Panc1 (cell line): ENCODE results near the gene NINL.

Experiments
- CTCF ChIP-seq: fragments of 450-650 bp; IDR thresholded peaks from 2 replicates; pipeline ENCODE4 v1.5.1; 2017; ENCODE audit warnings: mild to moderate bottlenecking
- POLR2AphosphoS5 ChIP-seq: IDR thresholded peaks from 2 replicates; pipeline ENCODE4 v1.6.1; 2012; ENCODE audit warnings: mild to moderate bottlenecking, low read depth, low read length, moderate library complexity
- REST ChIP-seq, 2 experiments: IDR thresholded peaks; 2 replicates each; pipeline ENCODE4 v1.6.1; 2011 to 2012; ENCODE audit warnings: low read depth in 2 of 2, control low read depth in 1 of 2, low read length in 1 of 2, mild to moderate bottlenecking in 1 of 2, moderate library complexity in 1 of 2; ENCODE audit not compliant: insufficient read depth in 1 of 2
- SIN3A ChIP-seq: IDR thresholded peaks from 2 replicates; pipeline ENCODE4 v1.6.1; 2012; ENCODE audit warnings: low read depth, mild to moderate bottlenecking, low read length, moderate library complexity, borderline replicate concordance; ENCODE audit not compliant: insufficient read depth
- TCF7L2 ChIP-seq: IDR thresholded peaks from 2 replicates; pipeline ENCODE4 v1.6.1; 2011; ENCODE audit warnings: mild to moderate bottlenecking, low read depth, low read length, inconsistent platforms

- no peak for TF ChIP-seq CTCF
- TF ChIP-seq REST (IDR thresholded peaks at IDR 0.05; ENCODE audit: insufficient read depth in 1 of 2, low read depth in 2 of 2, low read length in 1 of 2), result no peak
- TF ChIP-seq POLR2AphosphoS5, result no peak
- TF ChIP-seq SIN3A, result no peak
- no peak for TF ChIP-seq TCF7L2
These were observed 36.7 kb downstream of the NINL start for GRCh38 chr20:25548613-25549086.
